T-helper 1 cell (primary cell): ENCODE measurements around the gene DCLRE1C.
"Not testable (repeated sequence)": the region's sequence is repeated elsewhere in the genome, so short reads cannot be mapped to it uniquely, and the experiment has no call there.

Source experiments
- DNase-seq, 5 donors: peaks; one replicate each; pipeline ENCODE4 v3.0.0-alpha.2; 2012 to 2020
- total RNA-seq, 4 donors: gene quantifications; one replicate each; lab custom pipeline; 2026; lab: John Stamatoyannopoulos, UW

The DCLRE1C gene
- total RNA-seq, result 27.7 to 54.3 (median 45.6) reads per million in 4 donors

GRCh38 chr10:14954001-14954770 is at the start of gene DCLRE1C:
Gene DCLRE1C (minus strand): TSS chr10:14954096. CDS start chr10:14954010, 86 bp downstream.
- DNase-seq, result peak; percentile 71 to 93 (median 80)

- no peak for DNase-seq
These were observed 42.2 kb upstream of the DCLRE1C start for GRCh38 chr10:14995964-14996565.

- DNase-seq, result not testable (repeated sequence)
These were observed 39.9 kb upstream of the DCLRE1C start for GRCh38 chr10:14993500-14994455.

- DNase-seq, result not testable (repeated sequence)
These were observed 38.4 kb upstream of the DCLRE1C start for GRCh38 chr10:14992336-14992735.

- peak in 1 of 5 donors; percentile 54 for DNase-seq
These were observed 37.3 kb upstream of the DCLRE1C start for GRCh38 chr10:14991035-14991749.

GRCh38 chr10:14989552-14989951 is 35.7 kb upstream of the DCLRE1C start:
- not testable (repeated sequence) for DNase-seq

GRCh38 chr10:14982744-14983143 is 28.8 kb upstream of the DCLRE1C start:
- no peak for DNase-seq

GRCh38 chr10:14975672-14976273 is 21.9 kb upstream of the DCLRE1C start:
- no peak for DNase-seq

- not testable (repeated sequence) for DNase-seq
These were observed 20.5 kb upstream of the DCLRE1C start for GRCh38 chr10:14974153-14974998.

GRCh38 chr10:14971867-14972448 is 18.1 kb upstream of the DCLRE1C start:
- DNase-seq, result peak in 3 of 5 donors; percentile 28 to 32 (median 29)

- DNase-seq, result no peak
These were observed 14.0 kb upstream of the DCLRE1C start for GRCh38 chr10:14967897-14968296.

- DNase-seq, result peak; percentile 76 to 88 (median 81)
These were observed 5.5 kb upstream of the DCLRE1C start, which contains the start of gene MEIG1 for GRCh38 chr10:14959221-14960057. Gene MEIG1 (plus strand): TSS chr10:14959388. CDS start chr10:14966469, 7,081 bp downstream.

GRCh38 chr10:14958872-14959220 is 5.0 kb upstream of the DCLRE1C start:
- DNase-seq, result no peak

- no peak for DNase-seq
These were observed 1.0 kb upstream of the DCLRE1C start for GRCh38 chr10:14954934-14955333.

GRCh38 chr10:14953424-14954000 is 384 bp downstream of the DCLRE1C start:
- peak in 1 of 5 donors; percentile 34 for DNase-seq

- DNase-seq, result no peak
These were observed 959 bp downstream of the DCLRE1C start for GRCh38 chr10:14952851-14953423.

GRCh38 chr10:14949291-14949690 is 4.6 kb downstream of the DCLRE1C start:
- no peak for DNase-seq

- DNase-seq, result no peak
These were observed 6.6 kb downstream of the DCLRE1C start for GRCh38 chr10:14947268-14947667.

- DNase-seq, result no peak
These were observed 8.8 kb downstream of the DCLRE1C start for GRCh38 chr10:14945108-14945507.
